GM21825 (cell line): ENCODE data around the gene GGT1.
"Not testable (repeated sequence)": the region's sequence is repeated elsewhere in the genome, so short reads cannot be mapped to it uniquely, and the experiment has no call there.

ENCODE experiments used
- ATAC-seq: cut with Tn5 transposase; IDR thresholded peaks from one replicate; pipeline ENCODE4 v1.9.1; 2021; ENCODE audit warnings: mild to moderate bottlenecking, moderate library complexity; ENCODE audit not compliant: unreplicated experiment

Gene GGT1

DNA sequence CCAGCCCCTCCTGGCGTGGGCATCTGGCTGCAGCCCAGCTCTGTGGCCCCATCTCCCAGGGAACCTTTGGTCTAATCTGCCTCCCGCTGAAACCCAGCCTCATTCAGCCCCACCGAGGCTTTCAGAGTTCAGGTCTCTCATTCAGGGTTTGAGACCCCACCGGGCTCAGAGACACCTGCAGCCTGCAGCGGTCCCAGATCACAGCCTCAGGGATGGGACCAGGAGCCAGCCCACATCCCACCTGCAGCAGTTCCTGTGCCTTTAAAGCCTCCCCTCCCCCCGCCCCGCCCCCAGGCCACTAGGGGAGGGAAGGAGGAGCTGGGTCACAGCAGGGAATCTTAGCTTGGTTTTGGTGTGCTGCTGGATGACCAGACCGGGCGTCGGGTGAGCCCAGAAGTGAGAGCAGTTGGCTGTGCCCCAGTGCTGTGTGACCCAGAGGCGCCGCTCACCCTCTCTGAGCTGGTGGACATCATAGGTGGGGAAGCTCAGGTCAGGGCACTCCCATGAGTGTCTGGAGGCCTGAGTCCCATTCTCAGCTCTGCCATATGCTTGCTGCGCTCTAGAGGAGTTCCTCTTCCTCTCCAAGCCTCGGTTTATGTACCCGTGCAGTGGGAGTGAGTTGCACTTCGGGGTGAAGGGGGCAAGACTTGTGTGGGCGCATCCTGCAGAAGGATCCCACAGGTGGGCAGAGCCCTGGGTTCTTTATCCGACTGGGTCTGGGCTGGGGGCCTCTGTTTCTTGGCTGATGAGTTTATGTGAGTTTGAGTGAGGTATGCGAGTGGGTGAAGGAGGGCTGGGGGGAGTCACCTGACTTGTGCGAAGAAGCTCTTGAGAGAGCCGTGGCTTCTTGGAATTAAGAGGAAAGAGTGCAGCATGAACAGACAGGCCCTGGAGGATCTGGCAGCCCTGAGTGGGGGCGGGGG lies at the start of gene GGT1:
TSS of gene GGT1 (plus strand) at position 347 of the 923 bp plus-strand sequence. CDS start 7,889 bp downstream, outside the sequence.
- not testable (repeated sequence) for ATAC-seq

DNA sequence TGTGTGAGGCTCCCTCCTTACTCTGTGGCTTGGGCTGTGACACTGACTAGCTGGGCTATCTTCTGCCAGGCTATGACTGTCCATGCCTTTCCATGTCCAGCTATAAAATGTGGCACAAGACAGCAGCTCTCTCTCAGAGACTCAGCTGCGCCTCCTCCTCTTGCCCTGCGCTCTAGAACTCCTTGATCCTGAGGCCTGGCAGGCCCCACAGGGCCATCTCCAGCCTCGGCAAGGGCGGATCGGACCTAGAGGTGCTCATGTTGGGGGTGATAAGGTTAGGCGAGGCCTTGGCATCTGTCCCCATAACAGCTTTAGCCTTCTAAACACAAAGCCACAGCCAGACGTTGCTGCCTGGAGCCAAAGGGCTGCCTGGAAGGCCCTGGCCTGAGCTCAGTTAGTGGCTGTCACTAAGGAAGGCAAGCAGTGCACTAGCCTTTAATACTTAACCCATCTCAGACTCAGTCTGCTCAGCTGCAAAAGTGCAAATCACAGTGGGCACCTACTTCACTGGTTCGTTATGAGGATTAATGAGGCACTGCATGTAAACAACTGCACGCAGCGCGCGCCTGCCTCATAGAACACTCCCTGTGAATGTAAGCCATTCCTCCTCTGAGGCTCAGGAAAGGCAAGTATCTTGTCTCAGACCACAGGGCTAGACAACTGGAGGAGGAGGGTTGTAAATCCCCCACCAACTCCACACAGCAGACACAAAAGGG lies 49.2 kb upstream of the GGT1 start:
- no peak for ATAC-seq

DNA sequence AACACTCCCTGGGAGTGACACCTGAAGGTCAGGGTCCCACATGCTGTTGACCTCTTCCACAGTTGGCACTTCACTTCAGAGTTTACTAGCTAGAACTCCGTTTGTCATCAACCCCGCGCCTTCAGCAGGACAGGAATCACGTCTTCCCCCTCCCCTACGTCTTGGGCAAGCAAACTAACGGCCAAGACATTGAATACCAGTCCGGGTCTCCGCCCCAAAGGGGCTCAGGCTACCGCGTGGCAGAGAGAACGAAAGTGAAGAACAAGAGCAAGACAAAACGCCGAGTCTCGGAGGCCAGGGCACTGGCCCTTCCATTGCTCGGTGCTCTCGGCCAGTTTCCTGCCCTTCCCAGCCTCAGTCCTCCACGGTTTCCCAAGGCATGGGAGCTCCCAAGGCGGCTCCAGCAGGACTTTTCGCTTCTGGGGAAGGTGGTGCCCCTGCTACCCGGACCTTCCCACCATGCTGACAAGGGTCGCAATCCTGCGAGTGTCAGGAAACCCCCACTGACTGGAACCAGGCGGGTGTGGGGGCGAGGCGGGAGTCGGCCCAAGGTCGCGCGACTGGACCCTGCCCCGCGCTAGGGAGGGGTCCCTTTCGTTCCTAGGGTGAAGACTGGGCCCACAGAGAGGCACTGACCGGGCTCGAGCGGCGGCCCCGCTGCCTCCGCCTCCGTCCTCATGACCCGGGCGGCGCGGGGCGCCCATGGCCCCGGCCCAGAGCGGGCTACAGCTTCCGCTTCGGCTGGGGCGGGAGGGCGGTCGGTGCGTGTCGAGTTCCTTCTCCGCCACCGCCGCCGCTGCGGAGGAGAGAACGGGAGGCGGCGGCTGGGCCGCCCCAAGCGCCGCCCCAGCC lies 48.5 kb upstream of the GGT1 start, which contains the start of gene GUCD1:
TSS of gene GUCD1 (minus strand) at position 826 of the 852 bp plus-strand sequence. CDS start at position 679, 147 bp downstream.
- ATAC-seq, result peak; percentile 10

DNA sequence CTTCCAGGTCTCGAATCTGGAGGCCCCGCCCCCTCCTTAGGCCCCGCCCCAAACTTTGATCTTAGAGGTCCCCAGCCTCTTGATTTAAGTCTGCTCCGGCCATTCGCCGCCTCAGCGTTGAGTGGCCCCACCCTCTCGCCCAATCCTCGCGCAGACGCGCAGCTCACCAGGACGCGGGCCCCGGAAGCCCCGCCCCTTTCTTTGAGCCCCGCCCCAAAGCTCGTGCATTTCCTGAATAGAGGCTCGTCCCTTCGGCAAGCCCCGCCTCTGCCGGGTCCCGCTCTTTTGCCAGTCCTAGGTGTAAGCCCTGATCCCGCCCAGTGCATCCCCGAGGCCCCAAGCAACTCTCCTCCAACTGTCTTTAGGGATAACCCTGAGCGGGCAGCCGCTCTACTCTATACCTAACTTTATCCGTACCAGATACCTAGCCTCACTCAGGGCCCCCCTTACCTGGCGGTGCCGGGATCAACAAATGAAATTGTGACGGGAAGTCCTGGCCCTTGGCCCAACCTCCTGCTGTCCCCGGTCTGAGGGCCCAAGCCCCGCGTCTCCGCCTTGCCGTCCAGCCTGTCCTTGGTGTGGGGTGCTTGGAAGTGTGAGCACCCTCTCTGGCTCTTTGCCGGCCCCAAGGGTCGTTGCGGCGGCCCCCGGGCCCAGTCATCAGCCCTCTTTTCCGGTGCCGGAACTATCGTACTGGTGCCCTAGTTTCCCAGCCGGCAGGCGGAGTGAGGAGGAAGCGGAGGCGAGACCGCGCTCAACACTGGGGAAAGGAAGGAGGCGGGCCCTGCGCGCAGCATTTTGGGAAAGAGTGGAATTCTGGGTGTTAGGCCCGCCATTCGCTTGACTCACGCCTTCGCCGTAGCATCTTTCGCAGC lies 47.6 kb upstream of the GGT1 start, which contains the start of gene SNRPD3:
TSS of gene SNRPD3 (plus strand) at position 835 of the 875 bp plus-strand sequence. CDS start 1,676 bp downstream, outside the sequence.
- ATAC-seq, result peak; percentile 60

DNA sequence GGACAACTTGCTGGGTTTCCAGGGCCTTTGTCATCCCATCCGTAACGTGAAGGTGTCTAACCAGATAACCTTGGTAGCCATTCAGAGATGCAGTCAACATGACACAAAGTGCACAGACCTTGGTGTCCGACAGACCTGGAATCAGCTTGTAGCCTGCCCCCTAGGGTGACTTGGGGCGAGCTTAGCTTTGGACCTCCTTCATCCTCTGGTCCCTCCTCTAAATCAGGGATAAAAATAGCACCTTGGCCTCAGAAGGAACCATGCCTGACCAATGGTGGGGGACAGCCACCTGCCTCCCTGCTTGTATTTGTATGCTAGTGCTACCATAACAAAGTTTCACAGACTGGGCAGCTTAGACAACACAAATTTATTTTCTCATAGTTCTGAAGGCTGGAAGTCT lies 43.5 kb upstream of the GGT1 start:
- no peak for ATAC-seq

DNA sequence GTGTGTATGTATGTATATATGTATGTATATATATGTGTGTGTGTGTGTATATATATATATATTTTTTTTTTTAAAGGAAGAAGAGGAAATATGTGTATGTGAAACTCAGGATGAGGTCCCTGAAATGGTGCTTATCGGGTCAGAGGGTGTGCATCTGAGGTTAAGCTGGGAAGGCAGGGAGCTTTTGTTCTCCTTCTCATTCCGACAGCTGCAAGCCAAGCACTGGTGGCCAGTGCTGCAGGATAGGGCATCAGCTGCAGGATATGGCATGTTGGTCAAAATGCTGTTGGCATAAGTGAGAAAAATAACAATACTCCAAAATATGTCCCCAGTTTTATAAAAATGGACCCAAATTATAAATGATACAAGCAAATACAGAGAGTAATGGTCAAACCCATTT lies 39.7 kb upstream of the GGT1 start:
- no peak for ATAC-seq

DNA sequence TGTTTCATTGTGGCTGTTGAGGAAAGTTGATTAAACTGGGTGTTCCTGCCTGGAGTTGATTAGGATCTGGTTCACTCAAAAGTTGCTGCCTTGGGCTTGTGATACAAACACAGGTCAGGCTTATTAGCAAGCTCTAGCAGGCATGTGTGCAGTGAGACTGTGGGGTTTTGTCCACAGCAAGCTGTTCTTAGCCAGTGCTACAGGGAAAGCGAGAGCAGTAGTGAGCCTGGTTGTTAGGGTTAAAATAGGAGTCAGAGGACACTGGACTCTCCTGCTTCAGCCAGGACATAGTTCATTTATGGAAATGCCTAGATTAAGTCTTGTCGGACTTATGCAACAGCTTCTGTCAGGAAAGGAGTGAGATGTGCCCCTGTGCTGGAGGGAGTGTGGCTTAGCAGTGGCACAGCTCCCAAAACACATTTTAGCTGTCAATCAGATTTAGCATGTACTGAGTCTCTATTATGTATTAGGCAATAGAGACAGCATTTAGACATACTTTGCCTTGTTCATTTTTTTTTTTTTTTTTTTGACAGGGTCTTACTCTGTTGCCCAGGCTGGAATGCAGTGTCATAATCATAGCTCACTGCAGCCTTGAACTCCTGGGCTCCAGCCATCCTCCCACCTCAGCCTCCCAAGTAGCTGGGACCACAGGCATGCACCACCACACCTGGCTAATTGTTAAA lies 38.5 kb upstream of the GGT1 start:
- no peak for ATAC-seq

DNA sequence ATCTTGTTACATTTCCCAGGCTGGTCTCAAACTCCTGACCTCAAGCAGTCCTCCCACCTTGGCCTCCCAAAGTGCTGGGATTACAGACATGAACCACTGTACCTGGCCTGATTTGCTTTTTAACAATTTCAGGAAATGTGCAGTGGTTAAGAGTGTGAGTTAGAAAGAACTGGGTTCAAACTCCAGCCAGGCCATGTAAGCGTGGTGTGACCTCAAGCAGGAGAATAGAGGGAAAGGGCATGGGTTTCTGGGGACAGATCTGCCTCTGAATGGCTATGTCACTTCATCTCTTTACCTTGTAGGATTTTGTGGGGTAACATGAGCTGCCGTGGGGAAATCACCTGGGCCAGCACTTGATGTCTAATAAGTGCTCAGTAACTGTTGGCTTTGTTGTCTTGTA lies 37.9 kb upstream of the GGT1 start:
- ATAC-seq, result no peak

DNA sequence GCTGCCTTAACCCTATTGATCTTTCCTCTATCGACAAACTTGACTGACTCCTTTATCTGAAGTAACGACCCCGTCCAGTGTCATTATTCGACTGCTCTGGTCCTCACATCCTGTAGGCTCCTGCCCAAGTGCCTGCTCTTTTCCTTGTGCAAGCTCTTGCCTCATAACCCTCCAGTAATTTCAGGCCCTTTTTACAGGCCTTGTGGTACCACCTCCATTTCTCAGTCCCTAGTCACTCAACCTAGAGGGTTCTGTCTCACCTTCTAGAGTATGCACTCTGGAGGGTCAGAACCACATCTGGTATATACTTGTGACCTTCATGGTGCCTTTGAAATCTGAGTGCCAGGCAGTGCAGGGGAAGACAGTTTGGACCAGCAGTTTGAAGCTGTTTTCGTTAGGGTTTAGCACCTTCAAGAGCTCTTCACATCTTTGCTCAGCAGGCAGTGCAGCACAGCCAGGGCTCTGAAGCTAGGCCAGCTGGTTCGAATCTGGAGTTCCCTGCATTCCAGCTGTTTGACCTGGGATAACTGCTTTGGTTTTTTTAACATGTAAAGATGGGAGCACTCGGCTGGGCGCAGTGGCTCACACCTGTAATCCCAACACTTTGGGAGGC lies 36.0 kb upstream of the GGT1 start:
- ATAC-seq, result no peak

DNA sequence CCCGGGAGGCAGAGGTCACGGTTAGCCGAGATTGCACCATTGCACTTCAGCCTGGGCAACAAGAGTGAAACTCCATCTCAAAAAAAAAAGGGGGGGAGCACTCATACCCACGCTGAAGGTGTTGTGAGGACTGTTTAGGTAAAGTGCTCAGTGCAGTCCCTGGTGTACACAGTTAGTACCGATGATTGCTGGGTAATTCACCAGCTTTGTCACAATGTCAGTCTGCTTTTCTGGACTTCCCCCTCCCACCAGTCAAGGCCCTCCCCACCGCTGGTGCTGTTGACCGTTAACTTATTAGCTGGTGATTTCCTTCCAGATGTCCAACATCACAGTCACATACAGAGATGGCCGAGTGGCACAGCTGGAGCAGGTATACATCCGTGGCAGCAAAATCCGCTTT lies 35.3 kb upstream of the GGT1 start:
- ATAC-seq, result no peak

DNA sequence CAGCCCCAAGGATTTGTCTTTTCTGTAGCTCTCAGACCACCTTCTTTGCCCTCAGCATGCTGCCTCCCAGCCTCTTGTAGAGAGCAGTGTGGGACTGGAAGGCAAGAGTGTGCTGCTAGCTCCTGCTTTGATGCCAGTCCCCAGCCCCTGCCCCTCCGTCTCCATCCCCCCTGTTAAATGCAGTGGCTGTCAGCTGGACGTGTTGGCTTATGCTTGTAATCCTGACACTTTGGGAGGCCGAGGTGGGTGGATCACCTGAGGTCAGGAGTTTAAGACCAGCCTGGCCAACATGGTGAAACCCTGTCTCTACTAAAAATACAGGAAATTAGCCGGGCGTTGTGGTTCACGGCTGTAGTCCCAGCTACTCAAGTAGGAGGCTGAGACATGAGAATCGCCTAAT lies 31.7 kb upstream of the GGT1 start:
- no peak for ATAC-seq

DNA sequence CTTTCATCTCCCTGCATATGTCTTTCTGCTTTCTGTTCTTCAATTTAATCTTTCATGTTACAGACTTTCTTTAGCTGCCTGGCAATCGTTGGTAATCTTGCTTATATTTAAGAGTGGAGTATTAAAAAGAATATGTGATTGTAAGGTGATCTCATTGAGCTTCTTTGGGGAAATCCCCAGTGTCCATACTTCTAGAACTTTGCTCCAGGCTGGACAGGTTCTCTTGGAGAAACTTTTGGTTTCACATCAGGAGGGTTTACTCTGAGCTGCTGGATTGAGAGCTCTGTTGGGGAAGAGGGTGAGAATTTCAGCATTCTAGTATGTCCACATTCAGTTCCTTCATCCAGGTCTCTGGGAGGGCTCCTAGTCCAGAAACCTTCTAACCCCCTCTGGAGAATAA lies 26.2 kb upstream of the GGT1 start:
- ATAC-seq, result no peak

DNA sequence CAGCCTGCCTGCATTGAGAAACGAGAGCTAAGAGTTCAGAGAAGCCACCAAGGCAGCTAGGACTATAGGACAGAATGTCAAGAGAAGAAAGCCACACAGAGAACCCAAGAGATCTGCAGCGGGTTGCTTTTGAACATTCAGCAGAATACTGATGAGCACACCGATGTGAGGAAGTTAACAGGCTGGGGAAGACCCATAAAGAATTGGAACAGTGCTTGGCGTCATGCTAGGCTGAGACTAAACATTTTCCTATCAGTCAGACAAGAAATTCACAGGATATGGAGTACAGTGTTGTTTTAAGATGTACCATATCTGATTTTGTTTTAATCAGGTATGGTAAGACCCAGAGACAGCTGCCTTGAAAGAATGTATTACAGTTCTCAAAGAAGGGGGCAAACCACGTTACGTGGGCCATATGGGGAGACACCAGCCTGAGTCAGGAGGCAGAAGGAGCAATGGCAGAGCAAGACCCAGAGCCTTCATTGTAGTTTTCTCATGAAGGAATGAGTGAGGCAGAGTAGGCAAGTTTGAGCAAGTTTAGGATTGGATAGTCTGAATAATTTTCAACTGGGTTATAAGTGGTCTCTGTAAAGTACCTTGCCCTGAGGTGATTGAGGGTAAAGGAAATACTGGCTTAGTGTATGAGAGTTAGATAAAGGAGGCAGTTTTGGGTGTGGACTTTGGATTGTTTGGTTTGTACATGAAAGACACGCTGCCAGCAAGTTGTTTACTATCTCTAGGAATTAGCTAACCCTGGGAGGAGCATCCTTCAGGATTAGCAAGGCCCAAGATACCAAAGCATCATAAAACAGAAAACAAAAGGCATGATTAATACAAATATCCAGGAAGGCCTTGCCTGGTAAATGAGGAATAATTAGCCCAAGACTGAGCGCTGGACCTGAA lies 24.4 kb upstream of the GGT1 start:
- no peak for ATAC-seq

DNA sequence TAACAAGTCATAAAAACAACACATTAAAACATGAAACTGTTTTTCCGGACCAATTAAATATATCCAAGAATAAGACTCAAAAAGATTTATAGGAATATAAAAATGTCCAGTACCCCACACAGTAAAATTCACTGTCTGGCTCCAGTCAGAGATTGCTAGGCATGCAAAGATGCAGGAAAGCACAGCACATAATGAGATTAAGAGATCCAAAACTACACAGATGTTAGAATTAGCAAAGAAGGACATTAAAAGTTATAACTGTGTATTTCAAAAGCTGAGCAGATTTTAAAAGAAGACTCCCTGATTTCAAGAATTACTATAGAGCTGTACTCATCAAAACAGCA lies 23.8 kb upstream of the GGT1 start:
- ATAC-seq, result no peak

DNA sequence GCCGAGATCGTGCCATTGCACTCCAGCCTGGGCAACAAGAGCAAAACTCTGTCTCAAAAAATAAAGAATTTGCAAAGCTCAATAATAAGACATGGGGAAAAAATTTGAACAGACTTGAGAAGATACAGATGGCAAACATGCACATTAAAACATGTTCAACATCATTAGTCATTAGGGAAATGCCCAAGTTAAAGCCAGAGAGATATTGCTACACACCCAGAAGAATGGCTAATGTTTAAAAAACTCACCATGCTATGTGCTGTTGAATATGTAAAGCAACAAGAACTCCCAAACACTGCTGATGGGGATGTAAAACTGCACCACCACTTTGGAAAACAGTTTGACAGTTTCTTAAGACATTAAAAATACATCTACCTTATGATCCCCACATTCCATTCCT lies 22.7 kb upstream of the GGT1 start:
- no peak for ATAC-seq

DNA sequence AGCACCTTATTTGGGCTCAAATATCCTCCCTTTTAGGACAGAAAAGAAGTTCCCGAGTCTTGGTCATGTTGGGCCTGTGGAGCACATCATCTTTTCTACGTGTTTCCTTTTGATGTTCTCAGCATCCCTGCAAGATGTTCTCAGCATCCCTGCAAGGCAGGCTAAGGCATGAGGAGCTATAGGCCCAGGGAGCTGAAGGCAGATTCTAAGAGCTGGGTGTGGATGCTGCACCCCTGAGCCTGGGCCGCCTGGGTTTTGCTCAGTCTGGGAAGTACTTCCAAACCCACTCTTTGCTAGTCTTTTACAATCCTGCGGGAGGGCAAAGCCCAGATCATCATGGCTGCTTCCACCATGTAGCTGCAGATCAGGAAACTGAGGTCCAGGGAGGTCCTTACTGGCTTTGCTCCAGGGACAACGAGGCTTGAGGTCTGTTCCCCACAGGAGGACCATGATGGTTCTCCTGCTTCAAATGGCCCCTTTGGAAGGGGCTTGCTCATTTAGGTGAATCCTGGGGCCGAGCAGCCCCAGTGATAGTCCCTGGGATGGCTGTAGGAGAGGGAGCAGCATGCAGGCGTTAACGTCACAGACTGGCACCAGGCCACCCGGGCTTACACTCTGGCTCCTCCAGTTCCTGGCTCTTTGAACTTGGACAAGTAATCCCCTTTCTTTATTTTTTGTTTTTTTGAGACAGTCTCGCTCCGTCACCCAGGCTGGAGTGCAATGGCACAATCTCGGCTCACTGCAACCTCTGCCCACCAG lies 20.8 kb upstream of the GGT1 start:
- no peak for ATAC-seq
